GM04503 (cell line): ENCODE data around the gene NBR1.
"Not testable (repeated sequence)": the region's sequence is repeated elsewhere in the genome, so short reads cannot be mapped to it uniquely, and the experiment has no call there.

Source experiments
- DNase-seq: peaks from one replicate; pipeline ENCODE4 v3.0.0-alpha.2; 2012; ENCODE audit warnings: low read depth

The NBR1 gene

GRCh38 chr17:43212641-43213490, 41.9 kb downstream of the NBR1 start:
- DNase-seq: no peak

- DNase-seq: no peak
These were observed 42.5 kb downstream of the NBR1 start for GRCh38 chr17:43213545-43213944.

- no peak for DNase-seq
These were observed 44.3 kb downstream of the NBR1 start for GRCh38 chr17:43215341-43215740.

- DNase-seq: no peak
These were observed 45.4 kb downstream of the NBR1 start for GRCh38 chr17:43216369-43216761.

- no peak for DNase-seq
These were observed 46.0 kb downstream of the NBR1 start for GRCh38 chr17:43216762-43217613.

GRCh38 chr17:43217614-43218087, 46.6 kb downstream of the NBR1 start:
- no peak for DNase-seq

- DNase-seq: no peak
These were observed 48.0 kb downstream of the NBR1 start for GRCh38 chr17:43219001-43219400.

GRCh38 chr17:43219746-43220380, 48.8 kb downstream of the NBR1 start:
- no peak for DNase-seq

- DNase-seq: no peak
These were observed 49.6 kb downstream of the NBR1 start for GRCh38 chr17:43220511-43221125.

- DNase-seq: no peak
These were observed 53.2 kb downstream of the NBR1 start for GRCh38 chr17:43224146-43224705.

GRCh38 chr17:43226393-43226792, 55.4 kb downstream of the NBR1 start:
- DNase-seq: no peak

GRCh38 chr17:43228020-43228782, 57.2 kb downstream of the NBR1 start, which contains the start of gene CCDC200:
TSS of gene CCDC200 (minus strand) at chr17:43228623. CDS start at chr17:43228554, 69 bp downstream.
- not testable (repeated sequence) for DNase-seq

GRCh38 chr17:43231205-43232020, 60.4 kb downstream of the NBR1 start:
- not testable (repeated sequence) for DNase-seq

GRCh38 chr17:43232021-43232699, 61.1 kb downstream of the NBR1 start:
- DNase-seq: not testable (repeated sequence)

- not testable (repeated sequence) for DNase-seq
These were observed 62.2 kb downstream of the NBR1 start for GRCh38 chr17:43233263-43233662.

- not testable (repeated sequence) for DNase-seq
These were observed 62.9 kb downstream of the NBR1 start, which contains the start of gene RNU2-1 for GRCh38 chr17:43233877-43234276. TSS of gene RNU2-1 (minus strand) at chr17:43233977.

GRCh38 chr17:43239597-43239996, 68.6 kb downstream of the NBR1 start:
- DNase-seq: not testable (repeated sequence)

GRCh38 chr17:43240596-43241352, 69.8 kb downstream of the NBR1 start:
- not testable (repeated sequence) for DNase-seq
